Lung (tissue), 12 donors: Measurements from ENCODE around the gene MBP. TPM values are rescaled to one million over a fixed set of nuclear protein-coding genes. Genes with fewer than 3 reads are reported as not detected.

ENCODE experiments used
- ATAC-seq: fragments of 200-7000 bp; cut with Tn5 transposase; one replicate; pipeline ENCODE4 v1.9.1; 2020; ENCODE audit warnings: moderate number of reproducible peaks; ENCODE audit not compliant: insufficient read depth, low FRiP score
- DNase-seq, 3 donors: peaks; one replicate each; pipeline ENCODE4 v3.0.0-alpha.2; 2013 to 2017
- H3K27ac ChIP-seq, 2 donors: one replicate each; pipeline ENCODE4 v1.5.1; 2013; ENCODE audit warnings: mild to moderate bottlenecking in 2 of 2, moderate library complexity in 2 of 2, control low read depth in 1 of 2, inconsistent platforms in 1 of 2, low read depth in 1 of 2, low read length in 1 of 2
- H3K27me3 ChIP-seq, 3 donors: one replicate each; pipeline ENCODE4 v1.5.1; 2013; ENCODE audit warnings: low read length in 2 of 3; ENCODE audit not compliant: control insufficient read depth in 3 of 3, insufficient read depth in 3 of 3
- H3K36me3 ChIP-seq, 4 donors: one replicate each; pipeline ENCODE4 v1.5.1; 2013; ENCODE audit warnings: low read length in 4 of 4, mild to moderate bottlenecking in 1 of 4, moderate library complexity in 1 of 4; ENCODE audit not compliant: control insufficient read depth in 4 of 4, insufficient read depth in 4 of 4
- H3K4me1 ChIP-seq, 5 donors: one replicate each; pipeline ENCODE4 v1.5.1; 2013; ENCODE audit warnings: low read length in 5 of 5, mild to moderate bottlenecking in 2 of 5, moderate library complexity in 1 of 5; ENCODE audit not compliant: control insufficient read depth in 5 of 5, insufficient read depth in 5 of 5
- H3K4me3 ChIP-seq: one replicate; pipeline ENCODE4 v1.5.1; 2013; ENCODE audit warnings: mild to moderate bottlenecking, control low read depth, moderate library complexity
- H3K9ac ChIP-seq, 2 donors: one replicate each; pipeline ENCODE4 v1.5.1; 2013; ENCODE audit warnings: low read length in 2 of 2, control low read depth in 1 of 2; ENCODE audit not compliant: insufficient read depth in 1 of 2
- H3K9me3 ChIP-seq, 4 donors: one replicate each; pipeline ENCODE4 v1.5.1; 2013; ENCODE audit warnings: low read length in 3 of 4, mild to moderate bottlenecking in 1 of 4, moderate library complexity in 1 of 4; ENCODE audit not compliant: control insufficient read depth in 4 of 4, insufficient read depth in 3 of 4
- CTCF ChIP-seq: IDR thresholded peaks from 2 replicates; pipeline ENCODE4 v1.5.1; 2012; ENCODE audit warnings: mild to moderate bottlenecking; ENCODE audit errors: control extremely low read depth, extremely low read depth
- WGBS, 2 donors: extraction: QIAGEN DNeasy Blood & Tissue Kit; methylation state at CpG; one replicate each; pipeline ENCODE4 v1.1.7; 2013; 5-methylcytosine and 5-hydroxymethylcytosine counted together
- polyA plus RNA-seq, 2 donors: library from polyadenylated mRNA; stranded (reverse); fragments of 200-250 nt; gene quantifications; one replicate each; pipeline ENCODE4 v1.2.1, GENCODE V29; 2013
- total RNA-seq, 2 donors: library from RNA; depleted of rRNA in 1 of 2; stranded (reverse); fragments of >200 nt in 1 of 2; gene quantifications; one replicate each; pipeline ENCODE4 v1.2.1, GENCODE V29; 2014 to 2021
- donor health status: control.
- donor health status: control.
- donor health status: Bipolar disorder and iron deficiency.
- donor health status: healthy.
- donor health status: DM: yes; HTN: yes; CAD: no.

MBP gene
- total and polyA plus RNA-seq, 4 donors: 15.6 to 64.1 (median 30.9) TPM

GRCh38 chr18:77177009-77177408 is 44.4 kb upstream of the MBP start:
- no peak overlapping the region for H3K27ac ChIP-seq
- 93 to 100% methylated on average over 1 of the region's 1 CpG for WGBS, 2 donors
- H3K4me3 ChIP-seq: no peak overlapping the region
- ATAC-seq (no peak), DNase-seq (no peak)
- no peak overlapping the region for H3K9ac ChIP-seq
- H3K9me3 ChIP-seq: no peaks in the 10 kb centered on the region
- no peaks in the 10 kb centered on the region for H3K36me3 ChIP-seq
- peaks cover 0 to 4% (median 0%) of the 10 kb centered on the region in 3 donors for H3K27me3 ChIP-seq
- no peak for TF ChIP-seq CTCF
- no peaks in the 10 kb centered on the region for H3K4me1 ChIP-seq

GRCh38 chr18:77173275-77174030 is 40.9 kb upstream of the MBP start:
- Histone ChIP-seq H3K9ac (no peak overlapping the region), H3K9me3 (no peaks in the 10 kb centered on the region), H3K27ac (no peak overlapping the region), H3K4me1 (no peaks in the 10 kb centered on the region), H3K4me3 (no peak overlapping the region), H3K27me3 (no peaks in the 10 kb centered on the region), H3K36me3 (no peaks in the 10 kb centered on the region)
- DNase-seq: peak in 1 of 3 donors; percentile 13
- 69 to 77% methylated on average over 12 of the region's 12 CpGs for WGBS, 2 donors
- no peak for TF ChIP-seq CTCF
- no peak for ATAC-seq

- H3K36me3 ChIP-seq: no peaks in the 10 kb centered on the region
- TF ChIP-seq CTCF: no peak
- 67 to 73% methylated on average over 8 of the region's 8 CpGs for WGBS, 2 donors
- H3K9me3 ChIP-seq: no peaks in the 10 kb centered on the region
- ATAC-seq (no peak), DNase-seq (no peak)
- no peak overlapping the region for H3K4me3 ChIP-seq
- no peak overlapping the region for H3K27ac ChIP-seq
- no peak overlapping the region for H3K9ac ChIP-seq
- no peaks in the 10 kb centered on the region for H3K4me1 ChIP-seq
- peaks cover 0 to 7% (median 0%) of the 10 kb centered on the region in 3 donors for H3K27me3 ChIP-seq
These were observed 38.4 kb upstream of the MBP start for GRCh38 chr18:77170890-77171410.
